ENCODE data around the gene OSBPL8. TPM values are rescaled to one million over a fixed set of nuclear protein-coding genes. Genes with fewer than 3 reads are reported as not detected.
A peak's percentile ranks its signal among the peaks of the same experiment; 100 is the strongest.

OSBPL8 gene
- total and polyA plus RNA-seq, 9 of the 15 experiments (the other 6 are each of a cell fraction or from before 2014, with no cell fraction given), result 17.4 to 82.7 (median 42.8) TPM

DNA sequence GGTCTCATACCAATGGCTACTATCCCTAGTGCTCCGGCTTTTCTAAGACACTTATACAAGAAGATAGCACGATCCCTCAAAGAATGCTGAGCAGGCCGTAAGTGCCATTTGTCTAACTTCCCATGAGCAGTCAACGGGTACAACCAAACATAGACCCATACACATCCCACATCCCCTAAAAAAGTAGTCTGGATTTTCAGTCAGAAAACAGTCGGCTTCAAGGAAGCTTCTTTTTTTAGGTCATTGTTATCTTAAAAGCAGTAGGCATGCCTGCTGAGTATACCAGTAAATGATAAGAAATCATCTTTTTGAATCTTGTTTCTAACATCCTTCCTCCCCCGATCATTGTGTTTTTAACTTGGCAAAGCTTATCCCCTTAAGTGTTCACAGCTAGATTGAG lies 19.8 kb downstream of the OSBPL8 start (continued):
- TF ChIP-seq CBX8 (IDR thresholded peaks at IDR 0.05; ENCODE audit: borderline replicate concordance, extremely low read depth, low read depth, low read length, poor library complexity, severe bottlenecking) (no peak), WHSC1 (IDR thresholded peaks at IDR 0.05; ENCODE audit: low read length) (no peak), ZNF174 (CRISPR knock-in tag; IDR thresholded peaks at IDR 0.05) (no peak), RAD51 (IDR thresholded peaks at IDR 0.05; ENCODE audit: borderline replicate concordance, low read depth) (no peak), FOXK2 (conservative IDR thresholded peaks at IDR 0.05 in 1 of 2, IDR thresholded peaks at IDR 0.05 in 1 of 2; ENCODE audit: low read depth in 2 of 2) (no peak), DNMT1 (IDR thresholded peaks at IDR 0.05) (no peak), HMG20A (CRISPR knock-in tag; conservative IDR thresholded peaks at IDR 0.05) (no peak), TAF1 (IDR thresholded peaks at IDR 0.05; ENCODE audit: control insufficient read depth, extremely low read depth, insufficient read depth, low read length, severe bottlenecking) (no peak), GTF2A2 (tag; IDR thresholded peaks at IDR 0.05) (no peak), EHMT2 (IDR thresholded peaks at IDR 0.05) (0 out of 2 replicates have a peak, but pooled peaks have one; percentile 51), HMGN3 (IDR thresholded peaks at IDR 0.05; ENCODE audit: borderline replicate concordance, extremely low read depth, insufficient read length, low read depth, low read length) (no peak), NBN (IDR thresholded peaks at IDR 0.05; ENCODE audit: low read depth) (peak; percentile 53; the same call in 1 of the 2 replicates), THRAP3 (IDR thresholded peaks at IDR 0.05; ENCODE audit: borderline replicate concordance) (no peak), KLF16 (IDR thresholded peaks at IDR 0.05) (0 out of 2 replicates have a peak, but pooled peaks have one; percentile 19), PHTF2 (CRISPR knock-in tag; IDR thresholded peaks at IDR 0.05) (no peak), ZNF780A (CRISPR knock-in tag; IDR thresholded peaks at IDR 0.05) (no peak), FOXM1 (IDR thresholded peaks at IDR 0.05; ENCODE audit: low read depth) (peak; percentile 62), FOXM1 (CRISPR knock-in tag; IDR thresholded peaks at IDR 0.05; ENCODE audit: low read depth) (no peak), CEBPG (CRISPR knock-in tag; IDR thresholded peaks at IDR 0.05) (no peak), CEBPG (tag; conservative IDR thresholded peaks at IDR 0.05 in 1 of 2, IDR thresholded peaks at IDR 0.05 in 1 of 2) (no peak), ARID1B (IDR thresholded peaks at IDR 0.05) (peak; percentile 70), TAF15 (IDR thresholded peaks at IDR 0.05; ENCODE audit: low read depth, low read length) (no peak)
- TF ChIP-seq, protein P1, sequence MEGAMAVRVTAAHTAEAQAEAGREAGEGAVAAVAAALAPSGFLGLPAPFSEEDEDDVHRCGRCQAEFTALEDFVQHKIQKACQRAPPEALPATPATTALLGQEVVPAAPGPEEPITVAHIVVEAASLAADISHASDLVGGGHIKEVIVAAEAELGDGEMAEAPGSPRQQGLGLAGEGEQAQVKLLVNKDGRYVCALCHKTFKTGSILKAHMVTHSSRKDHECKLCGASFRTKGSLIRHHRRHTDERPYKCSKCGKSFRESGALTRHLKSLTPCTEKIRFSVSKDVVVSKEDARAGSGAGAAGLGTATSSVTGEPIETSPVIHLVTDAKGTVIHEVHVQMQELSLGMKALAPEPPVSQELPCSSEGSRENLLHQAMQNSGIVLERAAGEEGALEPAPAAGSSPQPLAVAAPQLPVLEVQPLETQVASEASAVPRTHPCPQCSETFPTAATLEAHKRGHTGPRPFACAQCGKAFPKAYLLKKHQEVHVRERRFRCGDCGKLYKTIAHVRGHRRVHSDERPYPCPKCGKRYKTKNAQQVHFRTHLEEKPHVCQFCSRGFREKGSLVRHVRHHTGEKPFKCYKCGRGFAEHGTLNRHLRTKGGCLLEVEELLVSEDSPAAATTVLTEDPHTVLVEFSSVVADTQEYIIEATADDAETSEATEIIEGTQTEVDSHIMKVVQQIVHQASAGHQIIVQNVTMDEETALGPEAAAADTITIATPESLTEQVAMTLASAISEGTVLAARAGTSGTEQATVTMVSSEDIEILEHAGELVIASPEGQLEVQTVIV (CRISPR knock-in tag; IDR thresholded peaks at IDR 0.05; ENCODE audit: borderline replicate concordance), result no peak
- TF ChIP-seq, protein P2, sequence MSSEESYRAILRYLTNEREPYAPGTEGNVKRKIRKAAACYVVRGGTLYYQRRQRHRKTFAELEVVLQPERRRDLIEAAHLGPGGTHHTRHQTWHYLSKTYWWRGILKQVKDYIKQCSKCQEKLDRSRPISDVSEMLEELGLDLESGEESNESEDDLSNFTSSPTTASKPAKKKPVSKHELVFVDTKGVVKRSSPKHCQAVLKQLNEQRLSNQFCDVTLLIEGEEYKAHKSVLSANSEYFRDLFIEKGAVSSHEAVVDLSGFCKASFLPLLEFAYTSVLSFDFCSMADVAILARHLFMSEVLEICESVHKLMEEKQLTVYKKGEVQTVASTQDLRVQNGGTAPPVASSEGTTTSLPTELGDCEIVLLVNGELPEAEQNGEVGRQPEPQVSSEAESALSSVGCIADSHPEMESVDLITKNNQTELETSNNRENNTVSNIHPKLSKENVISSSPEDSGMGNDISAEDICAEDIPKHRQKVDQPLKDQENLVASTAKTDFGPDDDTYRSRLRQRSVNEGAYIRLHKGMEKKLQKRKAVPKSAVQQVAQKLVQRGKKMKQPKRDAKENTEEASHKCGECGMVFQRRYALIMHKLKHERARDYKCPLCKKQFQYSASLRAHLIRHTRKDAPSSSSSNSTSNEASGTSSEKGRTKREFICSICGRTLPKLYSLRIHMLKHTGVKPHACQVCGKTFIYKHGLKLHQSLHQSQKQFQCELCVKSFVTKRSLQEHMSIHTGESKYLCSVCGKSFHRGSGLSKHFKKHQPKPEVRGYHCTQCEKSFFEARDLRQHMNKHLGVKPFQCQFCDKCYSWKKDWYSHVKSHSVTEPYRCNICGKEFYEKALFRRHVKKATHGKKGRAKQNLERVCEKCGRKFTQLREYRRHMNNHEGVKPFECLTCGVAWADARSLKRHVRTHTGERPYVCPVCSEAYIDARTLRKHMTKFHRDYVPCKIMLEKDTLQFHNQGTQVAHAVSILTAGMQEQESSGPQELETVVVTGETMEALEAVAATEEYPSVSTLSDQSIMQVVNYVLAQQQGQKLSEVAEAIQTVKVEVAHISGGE (CRISPR knock-in tag; IDR thresholded peaks at IDR 0.05), result no peak
